Measurements from ENCODE around the gene PKIB. TPM values are rescaled to one million over a fixed set of nuclear protein-coding genes. Genes with fewer than 3 reads are reported as not detected.
A peak's percentile ranks its signal among the peaks of the same experiment; 100 is the strongest.

PKIB gene
- total and polyA plus RNA-seq, 10 of the 15 experiments (the other 5 are each of a cell fraction or from before 2014, with no cell fraction given), result 0.20 to 1.8 (median 0.87) TPM

- Histone ChIP-seq H3K36me3 (ENCODE audit: control insufficient read depth in 2 of 2, insufficient read depth in 2 of 2, low read length in 1 of 2) (no peaks in the 10 kb centered on the region), H3K27ac (ENCODE audit: control insufficient read depth, insufficient read depth) (no peak overlapping the region), H3K27me3 (replicated peaks in 1 of 2; ENCODE audit: control insufficient read depth in 2 of 2, insufficient read depth in 2 of 2, low read length in 1 of 2) (no peaks in the 10 kb centered on the region), H2AFZ (ENCODE audit: control insufficient read depth, low read depth, low read length) (no peak overlapping the region), H3K9me3 (replicated peaks; ENCODE audit: control insufficient read depth, insufficient read depth, low read length) (no peaks in the 10 kb centered on the region), H3K4me1 (ENCODE audit: control insufficient read depth, insufficient read depth, low read length) (no peaks in the 10 kb centered on the region), H3K4me3 (no peak overlapping the region), H3K9ac (ENCODE audit: control insufficient read depth, insufficient read depth, low read length) (no peak overlapping the region), H3K79me2 (ENCODE audit: control insufficient read depth, insufficient read depth, low read length) (no peaks in the 10 kb centered on the region), H4K20me1 (ENCODE audit: control insufficient read depth, insufficient read depth) (no peaks in the 10 kb centered on the region), H3K4me2 (ENCODE audit: control insufficient read depth, insufficient read depth) (no peak overlapping the region)
- in situ Hi-C loops (cut with MboI), result no loop called here
- SMC1A ChIA-PET (ENCODE audit: uncharacterized antibody, unreplicated experiment), result interaction anchor here (0.7 to 13.0 kb wide), 21 partner anchors 11 to 590 kb away, joined by 3 to 237 read pairs (median 23); partner anchors contain the start of genes PKIB and SMPDL3A
- DNase-seq (ENCODE audit: low read depth, low spot score) (no peak), FAIRE-seq (no peak), ATAC-seq (no peak)
- CTCF ChIA-PET, result interaction anchor here (0.6 to 23.5 kb wide), 34 partner anchors 12 to 986 kb away, joined by 3 to 640 read pairs (median 7); partner anchors contain the start of genes PKIB and SMPDL3A
- no TSS peak for BruUV-seq (replicated peaks)
- POLR2A ChIA-PET, result interaction anchor here (0.7 to 1.3 kb wide), 3 partner anchors 108 to 138 kb away, joined by 3 read pairs; no protein-coding TSS in a partner anchor
- TF ChIP-seq FOXM1 (IDR thresholded peaks at IDR 0.05; ENCODE audit: low read depth, low read length), result no peak
- intact Hi-C loops (cut with micrococcal nuclease; ENCODE audit: unreplicated experiment), result loop anchor here (1.0 to 5.0 kb wide), 3 partner anchors 109 to 586 kb away; no protein-coding TSS in a partner anchor
- RAD21 ChIA-PET (ENCODE audit: unreplicated experiment), result interaction anchor here (0.8 to 7.9 kb wide), 13 partner anchors 10 to 985 kb away, joined by 3 to 184 read pairs (median 13); partner anchors contain the start of genes PKIB and SMPDL3A
- 71% methylated on average over 3 of the region's 3 CpGs for WGBS (ENCODE audit: insufficient coverage, insufficient replicate concordance, low lambda C conversion rate, missing lambda C conversion rate)
Measured at GRCh38 chr6:122730334-122730733, 120.1 kb downstream of the PKIB start.

GRCh38 chr6:122730775-122731386, 120.7 kb downstream of the PKIB start:
- no peaks in the 10 kb centered on the region for H4K20me1 ChIP-seq (ENCODE audit: control insufficient read depth, insufficient read depth)
- no peak overlapping the region for H2AFZ ChIP-seq (ENCODE audit: control insufficient read depth, low read depth, low read length)
- no peak overlapping the region for H3K9ac ChIP-seq (ENCODE audit: control insufficient read depth, insufficient read depth, low read length)
- no peaks in the 10 kb centered on the region for H3K36me3 ChIP-seq (ENCODE audit: control insufficient read depth in 2 of 2, insufficient read depth in 2 of 2, low read length in 1 of 2)
- ChIA-PET SMC1A (ENCODE audit: uncharacterized antibody, unreplicated experiment) (interaction anchor here (0.7 to 13.0 kb wide), 28 partner anchors 9 to 589 kb away, joined by 3 to 237 read pairs (median 6); partner anchors contain the start of genes PKIB and SMPDL3A), POLR2A (interaction anchor here (1.3 kb wide), 1 partner anchor 108 kb away, joined by 3 read pairs; no protein-coding TSS in a partner anchor), CTCF (interaction anchor here (0.6 to 23.5 kb wide), 48 partner anchors 8 to 984 kb away, joined by 3 to 640 read pairs (median 6); partner anchors contain the start of genes PKIB and SMPDL3A), RAD21 (ENCODE audit: unreplicated experiment) (interaction anchor here (0.9 to 7.9 kb wide), 16 partner anchors 8 to 985 kb away, joined by 3 to 184 read pairs (median 11); partner anchors contain the start of genes PKIB and SMPDL3A)
- no TSS peak for BruUV-seq (replicated peaks)
- FAIRE-seq (peak; percentile 85), DNase-seq (ENCODE audit: low read depth, low spot score) (no peak), ATAC-seq (peak; percentile 61)
- H3K4me1 ChIP-seq (ENCODE audit: control insufficient read depth, insufficient read depth, low read length), result no peaks in the 10 kb centered on the region
- H3K27ac ChIP-seq (ENCODE audit: control insufficient read depth, insufficient read depth), result no peak overlapping the region
- no peaks in the 10 kb centered on the region for H3K27me3 ChIP-seq (replicated peaks in 1 of 2; ENCODE audit: control insufficient read depth in 2 of 2, insufficient read depth in 2 of 2, low read length in 1 of 2)
- no peak overlapping the region for H3K4me2 ChIP-seq (ENCODE audit: control insufficient read depth, insufficient read depth)
- in situ Hi-C loops (cut with MboI) (no loop called here), intact Hi-C loops (cut with micrococcal nuclease; ENCODE audit: unreplicated experiment) (loop anchor here (1.0 to 5.0 kb wide), 3 partner anchors 108 to 586 kb away; no protein-coding TSS in a partner anchor)
- WGBS (ENCODE audit: insufficient coverage, insufficient replicate concordance, low lambda C conversion rate, missing lambda C conversion rate), result 1% methylated on average over 4 of the region's 4 CpGs
- no peak overlapping the region for H3K4me3 ChIP-seq
- H3K79me2 ChIP-seq (ENCODE audit: control insufficient read depth, insufficient read depth, low read length), result no peaks in the 10 kb centered on the region
- H3K9me3 ChIP-seq (replicated peaks; ENCODE audit: control insufficient read depth, insufficient read depth, low read length), result no peaks in the 10 kb centered on the region
- peak; percentile 61; the same call in 1 of the 2 replicates for TF ChIP-seq SMC3 (IDR thresholded peaks at IDR 0.05; ENCODE audit: borderline replicate concordance, low read length)
- no peak for TF ChIP-seq USF1 (IDR thresholded peaks at IDR 0.05; ENCODE audit: borderline replicate concordance, extremely low read length, insufficient read depth, low read depth, low read length)
- TF ChIP-seq ZBTB4 (CRISPR knock-in tag; IDR thresholded peaks at IDR 0.05), result no peak
- TF ChIP-seq RAD21 (IDR thresholded peaks at IDR 0.05; ENCODE audit: insufficient read depth, low read depth, low read length), result peak; percentile 86
- TF ChIP-seq IRF4 (IDR thresholded peaks at IDR 0.05; ENCODE audit: low read depth, low read length), result 0 out of 2 replicates have a peak, but pooled peaks have one; percentile 17
- peak; percentile 61 to 77 (median 65) for TF ChIP-seq CTCF (IDR thresholded peaks at IDR 0.05 in 2 of 3, conservative IDR thresholded peaks at IDR 0.05 in 1 of 3; ENCODE audit: control insufficient read depth in 2 of 3, extremely low read depth in 1 of 3, insufficient read depth in 1 of 3, low read depth in 3 of 3, low read length in 3 of 3)

All from GM12878 (cell line).